A549 treated with CpdA at 1 μM for 4 hours (cell line): ENCODE data around the gene NIPAL4. TPM values are rescaled to one million over a fixed set of nuclear protein-coding genes. Genes with fewer than 3 reads are reported as not detected.

Source experiments
- total RNA-seq: library from RNA; stranded (reverse); fragments of 200-300 nt; extraction: Qiagen RNA extraction; gene quantifications from 5 replicates; pipeline ENCODE4 v1.2.3, GENCODE V29; 2022; ENCODE audit warnings: low read depth

The NIPAL4 gene
- 8.6 to 13.5 TPM (median 10.9 TPM) in 5 replicates for total RNA-seq

DNA sequence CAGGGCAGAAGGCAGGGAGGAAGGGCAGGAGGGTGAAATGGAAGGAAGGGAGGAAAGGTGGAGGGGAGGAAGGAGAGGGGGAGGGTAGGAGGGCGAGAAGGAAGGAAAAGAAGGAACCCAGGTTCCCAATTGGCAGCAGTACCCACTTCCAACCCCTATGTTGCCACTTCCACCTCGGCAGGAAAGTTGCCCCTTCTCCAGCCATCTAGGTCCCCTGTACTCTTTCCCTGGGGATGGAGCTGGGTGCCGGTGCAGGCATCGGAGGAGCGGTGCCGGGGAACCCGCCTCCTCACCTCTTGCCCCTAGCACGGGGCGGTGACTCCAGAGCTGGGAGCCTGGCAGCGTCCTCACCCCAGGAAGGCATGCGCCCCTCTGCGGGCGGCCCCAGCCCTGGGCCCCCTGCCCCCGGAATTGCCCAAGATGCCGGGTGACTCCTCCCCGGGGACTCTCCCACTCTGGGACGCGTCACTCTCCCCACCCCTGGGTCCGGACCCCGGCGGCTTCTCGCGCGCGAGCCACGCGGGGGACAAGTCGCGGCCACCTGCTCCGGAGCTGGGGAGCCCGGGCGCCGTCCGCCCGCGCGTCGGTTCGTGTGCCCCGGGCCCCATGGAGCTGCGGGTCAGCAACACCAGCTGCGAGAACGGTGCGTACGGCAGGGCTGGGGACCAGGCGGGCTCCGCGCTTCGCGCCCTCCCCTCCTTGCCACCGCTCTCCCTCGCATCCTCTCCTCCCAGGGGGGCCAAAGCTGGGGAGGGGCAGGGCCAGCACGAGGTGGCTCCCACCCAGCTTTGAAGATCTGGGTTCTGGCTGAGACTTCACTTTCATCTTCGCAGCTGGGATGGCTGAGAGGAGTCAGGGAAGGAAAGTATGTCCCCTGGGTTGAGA is at the start of gene NIPAL4:
TSS of gene NIPAL4 (plus strand) at position 499 of the 885 bp plus-strand sequence. CDS start at position 607, 108 bp downstream.

Other genes with a start within 250 kb of the NIPAL4 start
- gene CYFIP2, start 194.1 kb upstream of the NIPAL4 start, total RNA-seq = 15.3 to 21.0 TPM (median 20.7 TPM) in 5 replicates
- gene ADAM19, start 115.6 kb downstream of the NIPAL4 start, total RNA-seq = 13.3 to 19.4 TPM (median 16.9 TPM) in 5 replicates
- gene SOX30, start 192.2 kb downstream of the NIPAL4 start, total RNA-seq = 0.05 to 0.07 TPM in 2 of 5 replicates, not detected in the others
- not detected in 5 replicates for gene C5orf52, start 211.3 kb downstream of the NIPAL4 start, total RNA-seq